AG10803 (cell line): ENCODE results near the gene LPAR5.
A peak's percentile ranks its signal among the peaks of the same experiment; 100 is the strongest.

Source experiments
- DNase-seq: peaks from one replicate; pipeline ENCODE4 v3.0.0; 2010; ENCODE audit warnings: low read depth
- H3K4me3 ChIP-seq: 2 replicates; pipeline ENCODE4 v1.5.1; 2011; ENCODE audit warnings: mild to moderate bottlenecking, low read length, control low read depth
- CTCF ChIP-seq: conservative IDR thresholded peaks from 2 replicates; pipeline ENCODE4 v1.5.1; 2011; ENCODE audit warnings: mild to moderate bottlenecking, low read length, control low read depth, inconsistent platforms

LPAR5 gene

GRCh38 chr12:6584293-6584692, 51.5 kb downstream of the LPAR5 start:
- no peak overlapping the region for H3K4me3 ChIP-seq
- DNase-seq, result no peak
- no peak for TF ChIP-seq CTCF

GRCh38 chr12:6582959-6583358, 52.8 kb downstream of the LPAR5 start:
- H3K4me3 ChIP-seq, result no peak overlapping the region
- DNase-seq, result no peak
- no peak for TF ChIP-seq CTCF

GRCh38 chr12:6582196-6582595, 53.6 kb downstream of the LPAR5 start:
- H3K4me3 ChIP-seq, result no peak overlapping the region
- no peak for DNase-seq
- no peak; the same call in 1 of the 2 replicates for TF ChIP-seq CTCF

GRCh38 chr12:6575648-6576047, 60.1 kb downstream of the LPAR5 start:
- no peak for TF ChIP-seq CTCF
- DNase-seq, result no peak

GRCh38 chr12:6574576-6575295, 61.0 kb downstream of the LPAR5 start:
- H3K4me3 ChIP-seq, result no peak overlapping the region
- DNase-seq, result no peak
- no peak for TF ChIP-seq CTCF

More at GRCh38 chr12:6575648-6576047, 60.1 kb downstream of the LPAR5 start:
- H3K4me3 ChIP-seq, result no peak overlapping the region

GRCh38 chr12:6573001-6573400, 62.8 kb downstream of the LPAR5 start:
- H3K4me3 ChIP-seq, result no peak overlapping the region
- DNase-seq, result no peak
- no peak for TF ChIP-seq CTCF

GRCh38 chr12:6570264-6570887, 65.4 kb downstream of the LPAR5 start:
- H3K4me3 ChIP-seq, result no peak overlapping the region
- peak; percentile 43 for TF ChIP-seq CTCF
- DNase-seq, result peak; percentile 30
